Neural crest cell (in vitro differentiated cells): ENCODE measurements around the gene IFNA1. TPM values are rescaled to one million over a fixed set of nuclear protein-coding genes. Genes with fewer than 3 reads are reported as not detected.
A peak's percentile ranks its signal among the peaks of the same experiment; 100 is the strongest.

Source experiments
- DNase-seq: peaks from one replicate; pipeline ENCODE4 v3.0.0; 2021; ENCODE audit warnings: low read depth, mixed read lengths, low spot score
- H3K27ac Mint-ChIP-seq: one replicate; pipeline ENCODE4 v1.8.0; 2021; ENCODE audit warnings: mild to moderate bottlenecking, mixed read lengths; ENCODE audit not compliant: unreplicated experiment
- H3K27me3 Mint-ChIP-seq: 2 replicates; pipeline ENCODE4 v1.8.0; 2021; ENCODE audit warnings: low read depth, mild to moderate bottlenecking, mixed read lengths
- H3K36me3 Mint-ChIP-seq: 2 replicates; pipeline ENCODE4 v1.8.0; 2021; ENCODE audit warnings: low read depth, mild to moderate bottlenecking, mixed read lengths
- H3K4me1 Mint-ChIP-seq: 2 replicates; pipeline ENCODE4 v1.8.0; 2021; ENCODE audit warnings: mixed read lengths
- H3K4me3 Mint-ChIP-seq: one replicate; pipeline ENCODE4 v1.8.0; 2021; ENCODE audit warnings: mild to moderate bottlenecking, mixed read lengths
- H3K9me3 Mint-ChIP-seq: 2 replicates; pipeline ENCODE4 v1.8.0; 2021; ENCODE audit warnings: mixed read lengths
- long read RNA-seq: library from polyadenylated mRNA; unstranded; transcript quantifications from one replicate; pipeline ENCODE4 v2.0.0, GENCODE V29; 2020
- total RNA-seq: library from RNA; stranded (reverse); gene quantifications from 2 replicates; pipeline ENCODE4 v1.2.1, GENCODE V29; 2021
- TF ChIP-seq, protein P1 (sequence below): fragments of 200-600 bp; sonication (generic); conservative IDR thresholded peaks from 2 replicates; pipeline ENCODE4 v1.5.0; 2021; ENCODE audit warnings: antibody characterized with exemption, mild to moderate bottlenecking

The IFNA1 gene
- not detected in 2 replicates for total RNA-seq
- long read RNA-seq, result 0 reads

DNA sequence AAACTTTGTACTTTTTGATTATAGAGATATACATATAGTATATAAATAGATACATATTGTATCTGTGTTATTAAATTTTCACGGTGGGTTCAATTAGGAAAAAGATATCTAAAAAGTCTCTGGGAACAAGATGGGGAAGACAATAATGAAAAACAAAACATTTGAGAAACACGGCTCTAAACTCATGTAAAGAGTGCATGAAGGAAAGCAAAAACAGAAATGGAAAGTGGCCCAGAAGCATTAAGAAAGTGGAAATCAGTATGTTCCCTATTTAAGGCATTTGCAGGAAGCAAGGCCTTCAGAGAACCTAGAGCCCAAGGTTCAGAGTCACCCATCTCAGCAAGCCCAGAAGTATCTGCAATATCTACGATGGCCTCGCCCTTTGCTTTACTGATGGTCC, at the start of gene IFNA1:
Gene IFNA1 (plus strand): TSS at position 301 of the 400 bp plus-strand sequence. CDS start 69 bp downstream, at position 370.
- Mint-ChIP-seq H3K9me3 (peaks cover 2% of the 10 kb centered on the region), H3K36me3 (no peaks in the 10 kb centered on the region), H3K27me3 (no peaks in the 10 kb centered on the region), H3K4me3 (no peak within 1 kb of the TSS), H3K4me1 (no peaks in the 10 kb centered on the region), H3K27ac (no peak within 1 kb of the TSS)
- TF ChIP-seq, protein P1, sequence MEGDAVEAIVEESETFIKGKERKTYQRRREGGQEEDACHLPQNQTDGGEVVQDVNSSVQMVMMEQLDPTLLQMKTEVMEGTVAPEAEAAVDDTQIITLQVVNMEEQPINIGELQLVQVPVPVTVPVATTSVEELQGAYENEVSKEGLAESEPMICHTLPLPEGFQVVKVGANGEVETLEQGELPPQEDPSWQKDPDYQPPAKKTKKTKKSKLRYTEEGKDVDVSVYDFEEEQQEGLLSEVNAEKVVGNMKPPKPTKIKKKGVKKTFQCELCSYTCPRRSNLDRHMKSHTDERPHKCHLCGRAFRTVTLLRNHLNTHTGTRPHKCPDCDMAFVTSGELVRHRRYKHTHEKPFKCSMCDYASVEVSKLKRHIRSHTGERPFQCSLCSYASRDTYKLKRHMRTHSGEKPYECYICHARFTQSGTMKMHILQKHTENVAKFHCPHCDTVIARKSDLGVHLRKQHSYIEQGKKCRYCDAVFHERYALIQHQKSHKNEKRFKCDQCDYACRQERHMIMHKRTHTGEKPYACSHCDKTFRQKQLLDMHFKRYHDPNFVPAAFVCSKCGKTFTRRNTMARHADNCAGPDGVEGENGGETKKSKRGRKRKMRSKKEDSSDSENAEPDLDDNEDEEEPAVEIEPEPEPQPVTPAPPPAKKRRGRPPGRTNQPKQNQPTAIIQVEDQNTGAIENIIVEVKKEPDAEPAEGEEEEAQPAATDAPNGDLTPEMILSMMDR, result no peak
- DNase-seq, result no peak

DNA sequence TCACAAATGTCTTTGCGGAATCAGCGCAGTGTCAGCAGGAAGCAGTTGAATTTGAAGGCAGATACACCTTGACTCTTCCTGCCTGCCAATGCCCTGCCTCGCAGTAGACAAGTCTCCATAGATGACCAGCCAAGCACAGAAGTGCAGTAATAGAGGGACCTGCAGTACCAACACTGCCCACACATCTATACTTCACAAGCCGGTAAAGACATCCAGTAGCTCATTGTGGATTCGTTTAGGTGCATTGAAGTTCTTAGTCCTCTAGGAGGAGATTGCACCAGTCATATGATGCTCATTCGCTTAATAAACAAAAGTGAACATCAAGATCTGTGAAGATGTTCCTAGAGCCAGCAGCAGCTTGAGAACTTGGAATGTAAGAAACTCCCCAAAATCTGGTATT, 48.0 kb upstream of the IFNA1 start:
- DNase-seq, result no peak
- H3K4me3 Mint-ChIP-seq, result no peak overlapping the region
- H3K27me3 Mint-ChIP-seq, result peaks cover 63% of the 10 kb centered on the region
- no peaks in the 10 kb centered on the region for H3K9me3 Mint-ChIP-seq
- no peaks in the 10 kb centered on the region for H3K36me3 Mint-ChIP-seq
- TF ChIP-seq, protein P1, result peak; percentile 48
- no peak overlapping the region for H3K27ac Mint-ChIP-seq
- H3K4me1 Mint-ChIP-seq, result peaks cover 8% of the 10 kb centered on the region

DNA sequence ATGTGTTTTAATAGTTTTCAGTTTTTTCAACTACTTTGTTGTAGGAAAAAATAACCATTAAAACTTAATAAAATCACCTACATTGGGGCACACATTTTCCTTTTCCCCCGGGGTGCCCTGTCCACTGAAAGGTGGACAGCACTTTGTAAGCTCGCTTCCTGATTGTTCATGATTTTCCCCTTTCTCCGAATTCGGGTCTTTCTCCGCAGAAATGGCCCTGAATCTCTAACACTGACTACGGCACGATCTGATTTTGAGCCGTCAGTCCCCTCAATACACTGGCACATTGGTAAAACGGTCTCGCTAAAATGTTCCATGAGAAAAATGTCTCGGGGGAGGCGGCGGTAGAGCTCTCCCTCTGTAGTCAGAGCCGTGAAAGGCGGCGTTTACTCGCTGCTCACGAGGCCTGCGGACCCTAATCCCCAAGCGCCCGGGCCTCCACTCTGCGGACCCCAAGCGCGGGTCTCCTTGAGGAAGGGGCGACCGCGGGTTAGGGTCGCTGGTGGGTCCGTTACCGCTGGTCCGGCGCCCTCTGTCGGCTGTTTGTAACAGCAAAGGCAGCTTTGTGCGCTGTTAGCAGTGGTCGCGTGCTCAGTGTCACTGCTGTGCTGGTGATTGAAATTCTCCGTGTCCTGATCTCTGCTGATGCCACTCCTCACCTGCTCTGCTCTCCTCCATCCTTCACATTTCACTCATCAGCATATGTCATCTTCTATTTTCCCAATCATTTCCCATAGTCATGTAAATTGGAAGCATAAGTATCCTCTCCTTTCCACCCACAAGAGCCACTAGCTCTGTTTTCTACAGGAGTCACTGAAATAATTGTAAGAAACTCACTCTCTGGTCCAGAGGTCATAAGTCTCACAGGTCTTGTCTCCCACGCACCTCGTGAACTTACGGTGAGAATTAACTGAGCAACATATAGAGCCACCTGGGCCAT, 44.2 kb upstream of the IFNA1 start:
- peak; percentile 79 for DNase-seq
- H3K9me3 Mint-ChIP-seq, result no peaks in the 10 kb centered on the region
- H3K27me3 Mint-ChIP-seq, result peaks cover 65% of the 10 kb centered on the region
- H3K36me3 Mint-ChIP-seq, result no peaks in the 10 kb centered on the region
- H3K27ac Mint-ChIP-seq, result peak overlapping the region; percentile 12
- TF ChIP-seq, protein P1, result peak; percentile 95
- peak overlapping the region; percentile 49 for H3K4me3 Mint-ChIP-seq
- H3K4me1 Mint-ChIP-seq, result peaks cover 8% of the 10 kb centered on the region

DNA sequence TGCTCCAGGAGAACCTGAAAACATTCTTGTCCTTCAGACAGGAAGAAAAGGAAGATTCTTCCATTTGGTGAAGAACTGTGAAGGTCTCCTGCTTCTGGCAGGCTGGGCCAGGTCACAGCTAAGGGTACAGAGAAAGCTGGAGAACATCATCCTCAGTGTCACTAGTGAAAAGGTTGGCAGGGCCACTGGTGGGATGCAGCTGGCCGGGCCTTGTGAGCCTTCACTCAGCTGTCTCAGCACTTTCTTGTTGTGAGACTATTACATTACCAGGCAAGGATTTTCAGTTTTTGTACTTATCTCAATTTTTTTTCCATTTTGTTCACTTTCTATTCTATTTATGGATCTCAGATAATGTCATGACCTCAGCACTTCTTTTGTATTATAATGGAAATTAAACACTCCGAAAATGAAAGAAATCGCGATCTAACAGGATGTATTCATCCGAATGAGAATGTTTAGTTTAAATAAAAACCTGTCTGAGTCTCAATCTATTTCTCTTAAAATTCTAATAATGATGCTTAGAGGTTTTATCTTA, 41.2 kb upstream of the IFNA1 start:
- Mint-ChIP-seq H3K9me3 (no peaks in the 10 kb centered on the region), H3K27me3 (peaks cover 69% of the 10 kb centered on the region), H3K27ac (no peak overlapping the region), H3K4me3 (no peak overlapping the region), H3K4me1 (peaks cover 19% of the 10 kb centered on the region), H3K36me3 (no peaks in the 10 kb centered on the region)
- TF ChIP-seq, protein P1, result no peak
- DNase-seq, result no peak

DNA sequence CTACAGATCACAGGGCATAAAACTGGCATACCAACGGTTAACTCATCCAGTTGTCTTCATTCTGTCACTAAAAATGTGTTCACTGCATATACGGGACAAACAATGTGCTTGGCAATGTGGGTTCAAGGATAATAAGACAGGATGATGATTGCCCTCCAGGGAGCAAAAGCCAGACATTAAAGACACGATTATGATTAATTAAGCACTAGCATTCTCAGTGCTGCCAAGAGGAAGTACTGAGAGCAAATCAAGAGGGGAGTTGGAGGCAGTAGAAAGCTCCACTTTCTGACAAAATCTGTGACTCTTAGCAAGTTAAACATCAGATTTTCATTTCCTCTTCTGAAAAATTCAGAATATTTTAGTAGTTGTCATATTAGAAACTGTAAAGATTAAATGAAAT, 40.3 kb upstream of the IFNA1 start:
- H3K27me3 Mint-ChIP-seq, result peaks cover 68% of the 10 kb centered on the region
- H3K36me3 Mint-ChIP-seq, result no peaks in the 10 kb centered on the region
- no peak overlapping the region for H3K27ac Mint-ChIP-seq
- no peak overlapping the region for H3K4me3 Mint-ChIP-seq
- DNase-seq, result no peak
- no peaks in the 10 kb centered on the region for H3K9me3 Mint-ChIP-seq
- TF ChIP-seq, protein P1, result no peak
- peaks cover 19% of the 10 kb centered on the region for H3K4me1 Mint-ChIP-seq
